RPMI7951 (cell line): ENCODE measurements around the gene LILRA1. TPM values are rescaled to one million over a fixed set of nuclear protein-coding genes. Genes with fewer than 3 reads are reported as not detected.
"Not testable (repeated sequence)": the region's sequence is repeated elsewhere in the genome, so short reads cannot be mapped to it uniquely, and the experiment has no call there.

Source experiments
- DNase-seq: peaks from one replicate; pipeline ENCODE4 v3.0.0-alpha.2; 2012; ENCODE audit warnings: low read depth
- total RNA-seq: library from RNA; depleted of rRNA; stranded (reverse); fragments of >200 nt; shearing (Covaris generic); gene quantifications from 2 replicates; pipeline ENCODE4 v1.2.3, GENCODE V29; 2014; rRNA removed

The LILRA1 gene
- total RNA-seq, 1 experiment from 2014 or later, result not detected

GRCh38 chr19:54624934-54625730 is 31.7 kb downstream of the LILRA1 start:
- DNase-seq, result not testable (repeated sequence)

- no peak for DNase-seq
Measured at GRCh38 chr19:54626757-54627156, 33.3 kb downstream of the LILRA1 start.

- not testable (repeated sequence) for DNase-seq
Measured at GRCh38 chr19:54627912-54628311, 34.5 kb downstream of the LILRA1 start.

- DNase-seq, result not testable (repeated sequence)
Measured at GRCh38 chr19:54630262-54630661, 36.8 kb downstream of the LILRA1 start, which contains the start of gene LILRB1. Gene LILRB1 (plus strand): TSS chr19:54630484. CDS start chr19:54631074, 590 bp downstream.

- no peak for DNase-seq
Measured at GRCh38 chr19:54630782-54631181, 37.4 kb downstream of the LILRA1 start.

- not testable (repeated sequence) for DNase-seq
Measured at GRCh38 chr19:54631489-54632337, 38.3 kb downstream of the LILRA1 start.

GRCh38 chr19:54632517-54632916 is 39.1 kb downstream of the LILRA1 start:
- DNase-seq, result not testable (repeated sequence)

- no peak for DNase-seq
Measured at GRCh38 chr19:54633401-54633800, 40.0 kb downstream of the LILRA1 start.

GRCh38 chr19:54636081-54636480 is 42.6 kb downstream of the LILRA1 start:
- not testable (repeated sequence) for DNase-seq

- no peak for DNase-seq
Measured at GRCh38 chr19:54638683-54639082, 45.3 kb downstream of the LILRA1 start.

- not testable (repeated sequence) for DNase-seq
Measured at GRCh38 chr19:54642953-54643352, 49.5 kb downstream of the LILRA1 start.

- not testable (repeated sequence) for DNase-seq
Measured at GRCh38 chr19:54643583-54643982, 50.2 kb downstream of the LILRA1 start.

GRCh38 chr19:54644056-54644455 is 50.6 kb downstream of the LILRA1 start:
- no peak for DNase-seq

- DNase-seq, result no peak
Measured at GRCh38 chr19:54646331-54646841, 53.0 kb downstream of the LILRA1 start.

- DNase-seq, result peak; percentile 3
Measured at GRCh38 chr19:54648129-54648528, 54.7 kb downstream of the LILRA1 start.

- no peak for DNase-seq
Measured at GRCh38 chr19:54650108-54650655, 56.8 kb downstream of the LILRA1 start.

Other genes with a start within 250 kb of the LILRA1 start
- 0.12 TPM in 1 of 2 replicates, not detected in the other for gene LAIR1, start 228.7 kb upstream of the LILRA1 start, total RNA-seq
- not detected in 2 replicates for gene TTYH1, start 178.2 kb upstream of the LILRA1 start, total RNA-seq
- gene LENG8, start 144.4 kb upstream of the LILRA1 start, total RNA-seq, result 7.1 and 9.0 TPM in 2 replicates
- gene LENG9, start 129.9 kb upstream of the LILRA1 start, total RNA-seq, result 0.88 and 1.4 TPM in 2 replicates
- gene CDC42EP5, start 120.3 kb upstream of the LILRA1 start, total RNA-seq, result 1.1 and 1.7 TPM in 2 replicates
- not detected in 2 replicates for gene LAIR2, start 90.8 kb upstream of the LILRA1 start, total RNA-seq
- gene LILRA2, start 19.8 kb upstream of the LILRA1 start, total RNA-seq, result not detected in 2 replicates
- not detected in 2 replicates for gene LILRB1, start 36.9 kb downstream of the LILRA1 start, total RNA-seq
- gene LILRB4, start 69.4 kb downstream of the LILRA1 start, total RNA-seq, result not detected in 2 replicates
- gene KIR3DL3, start 130.8 kb downstream of the LILRA1 start, total RNA-seq, result not detected in 2 replicates
- not detected in 2 replicates for gene KIR2DL3, start 144.9 kb downstream of the LILRA1 start, total RNA-seq
- gene KIR2DL1, start 176.2 kb downstream of the LILRA1 start, total RNA-seq, result not detected in 2 replicates
- not detected in 2 replicates for gene KIR2DL4, start 210.0 kb downstream of the LILRA1 start, total RNA-seq
- not detected in 2 replicates for gene KIR3DL1, start 222.8 kb downstream of the LILRA1 start, total RNA-seq
- not detected in 2 replicates for gene KIR2DS4, start 239.0 kb downstream of the LILRA1 start, total RNA-seq